Subcutaneous abdominal adipose tissue (tissue), 5 donors: Measurements from ENCODE around the gene EYA2.

ENCODE experiments used
- H3K27ac ChIP-seq: one replicate; pipeline ENCODE4 v1.7.0; 2013; ENCODE audit warnings: low read depth, mild to moderate bottlenecking, inconsistent platforms, low read length, moderate library complexity
- H3K27me3 ChIP-seq, 5 donors: one replicate each; pipeline ENCODE4 v1.7.0; 2013; ENCODE audit warnings: low read length in 5 of 5, inconsistent platforms in 1 of 5; ENCODE audit not compliant: control insufficient read depth in 5 of 5, insufficient read depth in 4 of 5
- H3K36me3 ChIP-seq, 5 donors: one replicate each; pipeline ENCODE4 v1.7.0; 2013; ENCODE audit warnings: low read length in 5 of 5; ENCODE audit not compliant: control insufficient read depth in 5 of 5, insufficient read depth in 5 of 5
- H3K4me1 ChIP-seq, 5 donors: one replicate each; pipeline ENCODE4 v1.7.0; 2013; ENCODE audit warnings: low read length in 5 of 5, mild to moderate bottlenecking in 3 of 5, moderate library complexity in 1 of 5; ENCODE audit not compliant: control insufficient read depth in 5 of 5, insufficient read depth in 5 of 5
- H3K4me3 ChIP-seq, 5 donors: one replicate each; pipeline ENCODE4 v1.7.0; 2013; ENCODE audit warnings: low read length in 5 of 5, low read depth in 1 of 5
- H3K9ac ChIP-seq, 5 donors: one replicate each; pipeline ENCODE4 v1.7.0; 2013; ENCODE audit warnings: low read length in 5 of 5, mild to moderate bottlenecking in 4 of 5, moderate library complexity in 3 of 5
- H3K9me3 ChIP-seq, 5 donors: one replicate each; pipeline ENCODE4 v1.7.0; 2013; ENCODE audit warnings: low read length in 5 of 5; ENCODE audit not compliant: control insufficient read depth in 5 of 5
- donor health status: healthy.
- donor health status: healthy.
- donor health status: healthy.
- donor health status: healthy.
- donor health status: healthy.

Gene EYA2

DNA sequence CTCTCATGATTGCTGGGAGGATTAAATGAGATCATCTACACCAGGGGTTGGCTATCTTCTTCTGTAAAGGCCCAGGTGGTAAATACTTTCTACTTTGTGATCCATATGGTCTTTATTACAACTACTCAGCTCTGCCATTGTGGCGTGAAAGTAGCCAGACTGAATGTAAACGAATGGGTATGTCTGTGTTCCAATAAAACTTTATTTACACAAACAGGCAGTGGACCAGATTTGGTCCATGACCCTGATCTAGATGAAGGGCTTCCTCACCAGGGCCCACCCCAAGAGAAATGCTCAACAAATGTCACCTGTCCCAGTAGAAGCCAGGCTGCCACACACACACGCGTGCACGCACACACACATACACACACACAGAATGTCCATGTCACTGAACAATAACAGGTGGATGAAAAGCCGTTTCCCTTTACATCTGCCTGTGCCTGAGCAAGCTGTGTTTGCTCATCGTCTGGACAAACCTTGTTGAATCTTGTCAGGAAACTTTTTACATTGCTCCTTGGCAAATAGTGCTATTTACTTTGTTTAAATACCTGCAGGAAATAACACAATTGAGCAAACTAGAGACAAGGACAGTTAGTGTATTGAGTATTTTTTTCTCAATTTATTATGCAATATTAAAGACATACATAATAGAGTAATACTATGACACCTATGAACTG, 114.3 kb downstream of the EYA2 start:
- no peak overlapping the region for H3K9ac ChIP-seq
- peaks cover 0 to 3% (median 0%) of the 10 kb centered on the region in 5 donors for H3K9me3 ChIP-seq
- no peaks in the 10 kb centered on the region for H3K27me3 ChIP-seq
- H3K4me1 ChIP-seq, result no peaks in the 10 kb centered on the region
- H3K27ac ChIP-seq, result no peak overlapping the region
- peaks cover 3 to 30% (median 18%) of the 10 kb centered on the region in 5 donors for H3K36me3 ChIP-seq
- H3K4me3 ChIP-seq, result no peak overlapping the region

DNA sequence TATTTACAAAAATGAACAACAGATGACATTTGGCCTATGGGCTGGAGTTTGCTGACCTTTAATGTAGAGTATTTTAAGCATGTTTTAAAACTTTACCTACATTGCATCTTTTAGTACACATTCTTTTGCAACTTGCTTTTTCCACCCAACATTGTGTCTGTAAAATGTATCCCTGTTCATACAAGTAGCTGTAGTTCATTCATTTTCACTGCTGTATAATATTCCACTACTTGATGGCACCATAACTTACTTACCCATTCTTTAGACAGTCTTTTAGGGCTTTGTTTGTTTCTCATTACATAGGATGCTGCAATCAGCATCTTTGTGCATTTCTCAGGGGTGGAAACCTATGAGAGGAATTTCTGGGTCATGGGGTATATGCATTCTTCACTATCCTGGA, 115.1 kb downstream of the EYA2 start:
- Histone ChIP-seq H3K27ac (no peak overlapping the region), H3K27me3 (no peaks in the 10 kb centered on the region), H3K36me3 (peaks cover 3 to 28% (median 13%) of the 10 kb centered on the region in 5 donors), H3K4me1 (no peaks in the 10 kb centered on the region), H3K4me3 (no peak overlapping the region), H3K9ac (no peak overlapping the region), H3K9me3 (no peaks in the 10 kb centered on the region)

DNA sequence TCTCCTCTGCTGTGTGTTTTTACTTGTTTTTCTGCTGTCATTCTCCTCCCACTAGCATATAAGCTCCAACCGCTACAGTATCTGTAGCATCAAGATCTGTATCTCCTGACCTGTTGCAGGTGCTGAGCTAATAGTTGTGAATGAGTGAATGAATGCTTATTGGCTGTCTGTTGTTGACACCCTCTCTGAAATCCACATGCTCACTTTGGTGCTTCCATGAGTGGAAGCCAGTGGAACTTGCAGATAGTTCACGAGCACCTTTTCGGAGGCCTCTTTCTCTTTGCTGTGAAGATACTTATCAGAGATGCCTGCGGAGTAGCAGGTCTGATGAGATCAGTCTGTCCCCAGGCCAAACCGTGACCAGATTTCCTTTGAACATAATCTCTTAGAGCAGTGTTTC, 117.3 kb downstream of the EYA2 start:
- no peaks in the 10 kb centered on the region for H3K9me3 ChIP-seq
- H3K4me1 ChIP-seq, result no peaks in the 10 kb centered on the region
- no peak overlapping the region for H3K9ac ChIP-seq
- peaks cover 0 to 18% (median 6%) of the 10 kb centered on the region in 5 donors for H3K36me3 ChIP-seq
- H3K27me3 ChIP-seq, result no peaks in the 10 kb centered on the region
- H3K27ac ChIP-seq, result no peak overlapping the region
- H3K4me3 ChIP-seq, result no peak overlapping the region

DNA sequence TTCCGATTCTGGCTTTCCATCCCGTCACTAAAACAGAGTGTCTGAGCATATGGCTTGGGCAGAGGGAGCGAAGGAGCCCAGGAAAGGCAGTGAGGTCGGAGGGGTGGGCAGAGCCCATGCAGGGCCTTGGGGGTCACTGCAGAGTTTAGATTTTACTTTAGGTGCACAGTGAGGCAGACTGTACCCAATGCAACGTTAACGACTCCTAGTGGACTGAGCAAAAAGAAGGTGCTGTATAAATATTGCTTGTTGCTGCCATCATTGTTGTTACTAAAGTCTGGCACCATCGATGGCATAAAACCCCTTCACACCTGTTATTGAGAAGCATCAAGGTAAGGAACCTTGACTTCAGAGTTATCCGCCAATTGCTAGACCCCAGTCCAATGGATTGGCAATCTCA, 119.0 kb downstream of the EYA2 start:
- H3K27me3 ChIP-seq, result no peaks in the 10 kb centered on the region
- no peaks in the 10 kb centered on the region for H3K4me1 ChIP-seq
- H3K9ac ChIP-seq, result no peak overlapping the region
- H3K27ac ChIP-seq, result no peak overlapping the region
- H3K4me3 ChIP-seq, result no peak overlapping the region
- no peaks in the 10 kb centered on the region for H3K9me3 ChIP-seq
- peaks cover 0 to 12% (median 5%) of the 10 kb centered on the region in 5 donors for H3K36me3 ChIP-seq

DNA sequence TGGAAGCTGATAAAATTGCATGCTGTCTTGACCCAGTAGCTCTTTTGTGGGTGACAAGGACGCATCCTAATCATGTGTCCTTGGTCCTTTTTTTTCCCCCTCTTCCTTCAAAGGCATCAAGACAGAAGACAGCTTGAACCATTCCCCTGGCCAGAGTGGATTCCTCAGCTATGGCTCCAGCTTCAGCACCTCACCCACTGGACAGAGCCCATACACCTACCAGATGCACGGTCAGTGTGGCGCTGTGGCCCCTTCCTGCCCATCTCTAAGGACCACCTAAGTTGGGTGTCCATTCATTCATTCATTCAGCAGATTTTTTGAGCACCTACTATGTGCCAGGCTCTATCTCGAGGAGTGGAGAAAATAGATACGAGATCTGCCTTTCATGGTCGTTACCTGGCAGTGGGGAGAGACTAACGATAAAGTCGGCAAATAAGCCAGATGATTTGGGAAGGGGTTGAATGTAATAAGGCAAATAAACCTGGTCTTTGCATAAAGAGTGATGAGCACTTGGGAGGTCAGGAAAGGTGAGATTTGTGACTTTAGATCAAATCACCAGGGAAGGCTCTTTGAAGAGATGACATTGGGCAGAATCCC, 121.5 kb downstream of the EYA2 start:
- no peaks in the 10 kb centered on the region for H3K27me3 ChIP-seq
- H3K4me3 ChIP-seq, result no peak overlapping the region
- no peaks in the 10 kb centered on the region for H3K9me3 ChIP-seq
- no peak overlapping the region for H3K27ac ChIP-seq
- peaks cover 0 to 12% (median 3%) of the 10 kb centered on the region in 5 donors for H3K36me3 ChIP-seq
- peaks cover 3 to 9% (median 6%) of the 10 kb centered on the region in 5 donors for H3K4me1 ChIP-seq
- no peak overlapping the region for H3K9ac ChIP-seq

DNA sequence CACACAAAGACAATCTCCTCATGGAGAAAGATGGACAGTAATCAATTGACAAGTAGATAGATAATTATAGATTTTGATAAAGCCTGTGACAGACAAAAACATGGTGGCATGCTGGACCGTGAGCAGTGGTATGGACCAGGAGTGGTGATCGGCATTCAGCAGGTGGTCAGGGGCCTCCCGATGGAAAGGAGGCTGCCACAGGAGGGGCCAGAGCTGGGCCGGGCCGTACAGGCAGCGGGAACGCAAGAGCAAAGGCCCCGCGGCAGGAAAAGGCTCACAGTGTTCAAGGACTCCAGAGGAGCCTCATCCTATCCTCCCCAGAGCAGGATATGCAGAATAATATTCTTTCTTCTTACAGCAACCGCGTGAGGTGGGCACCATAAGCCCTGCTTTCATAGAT, 123.7 kb downstream of the EYA2 start:
- Histone ChIP-seq H3K4me1 (peaks cover 3 to 9% (median 6%) of the 10 kb centered on the region in 5 donors), H3K9me3 (no peaks in the 10 kb centered on the region), H3K27ac (no peak overlapping the region), H3K36me3 (peaks cover 0 to 10% (median 3%) of the 10 kb centered on the region in 5 donors), H3K9ac (no peak overlapping the region), H3K4me3 (no peak overlapping the region), H3K27me3 (no peaks in the 10 kb centered on the region)

DNA sequence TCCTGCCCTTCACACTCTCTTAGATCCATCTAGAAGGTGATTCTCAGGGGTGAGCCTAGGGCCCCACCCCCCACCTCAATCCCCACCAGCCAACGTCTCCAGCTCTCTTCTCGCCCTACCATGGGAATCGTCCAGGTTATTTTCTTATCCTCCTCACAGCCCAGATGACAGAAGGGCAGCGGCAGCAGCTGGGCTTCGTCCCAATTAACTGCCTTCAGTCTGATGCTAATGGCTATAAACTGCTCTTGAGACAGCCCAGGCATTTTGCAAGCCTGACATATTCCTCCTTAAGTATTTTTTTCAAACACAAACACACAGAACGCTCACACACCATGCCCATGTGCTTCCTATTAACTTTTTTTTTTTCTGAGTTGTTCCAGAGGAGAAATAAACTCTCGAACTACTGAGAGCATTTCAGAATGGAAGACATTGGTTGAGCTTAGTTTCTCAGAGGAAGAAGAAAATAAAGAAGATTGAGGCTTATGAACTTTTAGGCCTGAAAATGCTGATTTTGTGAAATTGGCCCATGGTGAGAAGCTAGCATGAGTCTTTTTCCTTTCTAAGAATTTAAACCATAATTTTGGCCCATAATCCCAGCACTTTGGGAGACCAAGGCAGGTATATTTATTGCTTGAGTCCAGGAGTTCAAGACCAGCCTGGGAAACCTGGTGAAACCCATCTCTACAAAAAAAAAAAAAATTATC, 124.6 kb downstream of the EYA2 start:
- no peak overlapping the region for H3K27ac ChIP-seq

DNA sequence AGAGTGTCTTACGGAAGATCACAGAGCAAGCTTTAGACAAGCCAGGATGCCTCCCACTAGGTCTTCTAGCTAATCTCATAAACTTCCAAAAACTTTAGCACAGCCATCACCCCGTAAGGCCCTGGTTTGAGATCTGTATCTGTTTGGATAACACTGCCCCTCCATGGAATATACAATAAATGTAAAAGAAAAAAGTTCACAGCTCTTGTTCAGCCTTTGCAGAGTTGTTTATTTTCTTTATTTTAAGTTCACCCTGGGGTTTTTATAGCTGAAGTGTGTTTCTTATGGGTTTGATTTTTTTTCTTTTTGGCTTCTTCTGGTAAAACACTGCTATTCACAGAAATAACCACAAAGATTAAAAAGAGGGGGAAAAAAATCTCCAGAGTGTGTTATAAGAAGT, 125.6 kb downstream of the EYA2 start:
- Histone ChIP-seq H3K36me3 (peaks cover 0 to 10% (median 3%) of the 10 kb centered on the region in 5 donors), H3K27me3 (no peaks in the 10 kb centered on the region), H3K9ac (no peak overlapping the region), H3K27ac (no peak overlapping the region), H3K4me3 (no peak overlapping the region), H3K9me3 (no peaks in the 10 kb centered on the region), H3K4me1 (peaks cover 3 to 20% (median 17%) of the 10 kb centered on the region in 5 donors)

More for the DNA sequence above, 124.6 kb downstream of the EYA2 start:
- Histone ChIP-seq H3K9me3 (no peaks in the 10 kb centered on the region), H3K36me3 (peaks cover 0 to 10% (median 3%) of the 10 kb centered on the region in 5 donors), H3K4me3 (no peak overlapping the region), H3K9ac (no peak overlapping the region), H3K4me1 (peaks cover 3 to 11% (median 8%) of the 10 kb centered on the region in 5 donors), H3K27me3 (no peaks in the 10 kb centered on the region)

DNA sequence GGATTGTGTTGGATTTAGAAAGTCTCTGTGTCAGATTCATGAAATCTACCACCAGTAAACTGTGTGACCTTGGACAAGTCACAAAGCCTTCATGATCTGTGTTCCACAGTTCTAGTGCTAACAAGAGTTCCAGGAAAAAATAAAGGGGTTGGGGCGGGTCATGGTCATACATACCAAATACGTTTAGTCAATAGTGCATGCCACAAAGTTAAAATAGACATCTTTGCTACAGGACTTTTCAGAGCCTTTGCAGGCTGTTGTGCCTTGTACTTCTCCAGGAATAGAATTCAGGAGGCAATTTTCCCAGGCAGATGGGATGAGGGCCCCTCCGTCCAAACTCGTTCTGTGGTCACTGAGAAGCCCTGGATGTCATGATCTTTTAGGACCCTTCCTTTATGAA, 127.2 kb downstream of the EYA2 start:
- Histone ChIP-seq H3K4me1 (peaks cover 3 to 21% (median 19%) of the 10 kb centered on the region in 5 donors), H3K27ac (no peak overlapping the region), H3K4me3 (no peak overlapping the region), H3K27me3 (no peaks in the 10 kb centered on the region), H3K9me3 (no peaks in the 10 kb centered on the region), H3K9ac (no peak overlapping the region), H3K36me3 (peaks cover 0 to 2% (median 0%) of the 10 kb centered on the region in 5 donors)

DNA sequence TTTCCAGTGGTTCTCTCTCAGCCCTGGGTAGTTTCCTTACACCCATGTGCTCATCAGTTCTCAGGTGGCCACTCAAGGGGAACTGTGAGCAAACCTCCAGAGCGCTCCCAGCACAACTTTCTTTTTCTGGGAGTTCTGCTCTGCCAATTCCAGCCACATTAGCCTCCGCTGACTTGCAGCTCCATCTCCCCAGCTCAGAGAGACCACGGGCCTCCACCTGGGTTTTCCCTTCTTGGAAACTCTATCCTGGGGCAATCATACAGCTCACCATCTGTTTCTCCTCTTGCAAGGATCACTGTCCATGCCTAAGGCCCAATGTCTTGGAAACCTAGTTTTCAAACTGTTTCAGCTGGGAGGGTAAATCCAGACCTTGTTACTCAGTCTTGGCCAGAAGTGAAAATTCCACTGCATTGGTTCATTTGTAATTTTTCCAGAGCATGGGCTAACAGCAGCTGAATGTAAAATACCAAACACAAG, 129.9 kb downstream of the EYA2 start:
- Histone ChIP-seq H3K27ac (no peak overlapping the region), H3K36me3 (peaks cover 0 to 7% (median 3%) of the 10 kb centered on the region in 5 donors)

More for the DNA sequence above, 129.9 kb downstream of the EYA2 start:
- H3K9me3 ChIP-seq, result peaks cover 0 to 5% (median 4%) of the 10 kb centered on the region in 5 donors
- no peaks in the 10 kb centered on the region for H3K27me3 ChIP-seq
- no peak overlapping the region for H3K9ac ChIP-seq
- H3K4me1 ChIP-seq, result peaks cover 0 to 21% (median 13%) of the 10 kb centered on the region in 5 donors
- H3K4me3 ChIP-seq, result no peak overlapping the region
